ENCODE results near the gene LLPH.

The LLPH gene

DNA sequence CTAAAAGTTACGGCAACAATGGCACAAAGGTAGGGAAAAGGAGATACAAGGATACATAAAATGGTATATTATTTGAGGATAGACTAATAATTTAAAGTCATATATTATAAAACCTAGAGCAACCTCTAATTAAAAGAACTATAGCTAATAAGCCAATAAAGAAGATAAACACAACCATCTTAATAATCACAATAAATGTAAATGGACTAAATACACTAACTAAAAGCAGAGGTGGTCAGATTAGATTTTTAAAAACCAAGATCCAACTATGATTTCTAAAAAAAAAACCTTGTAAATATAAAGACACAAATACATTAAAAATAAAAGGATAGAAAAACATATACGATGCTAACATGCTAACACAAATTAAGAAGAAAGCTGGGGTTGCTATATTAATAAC, 10.7 kb upstream of the LLPH start:
- DNase-seq: no peak

DNA sequence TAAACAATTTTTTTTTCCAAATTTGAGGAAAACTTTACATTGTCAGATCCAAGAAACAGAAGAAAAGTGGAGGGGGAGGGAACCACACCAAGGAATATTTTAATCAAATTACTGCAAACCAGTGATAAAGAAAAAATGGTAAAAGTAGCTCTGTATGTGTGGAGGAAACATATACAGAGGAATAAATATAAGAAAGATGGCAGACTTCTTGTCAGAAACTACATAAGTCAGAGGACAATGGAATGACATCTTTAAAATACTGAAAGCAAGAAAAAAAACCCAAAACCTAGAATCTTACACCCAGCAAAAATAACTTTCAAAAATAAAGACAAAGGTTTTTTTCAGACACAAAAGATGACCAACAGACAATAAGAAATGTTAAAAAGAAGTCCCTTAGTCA, 10.2 kb upstream of the LLPH start:
- DNase-seq: no peak

DNA sequence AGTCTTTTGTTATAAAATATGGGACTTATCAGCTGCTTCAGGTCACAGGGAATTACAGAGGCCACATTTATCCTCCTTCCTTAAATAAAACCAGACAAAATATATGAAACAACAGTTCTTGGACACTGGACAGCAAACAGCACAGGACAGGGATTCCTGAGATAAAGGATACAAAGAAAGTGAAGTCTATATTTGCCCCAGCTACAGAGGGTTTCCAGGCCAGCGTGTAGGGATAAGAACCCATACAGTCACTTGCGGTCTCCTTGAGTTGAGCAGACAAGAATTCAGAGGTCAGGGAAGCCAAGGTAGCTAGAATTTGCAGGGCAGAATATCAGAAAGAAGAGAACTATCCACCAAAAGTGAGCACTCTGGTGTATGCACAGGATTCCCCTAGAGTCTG, 8.8 kb upstream of the LLPH start:
- no peak for DNase-seq

DNA sequence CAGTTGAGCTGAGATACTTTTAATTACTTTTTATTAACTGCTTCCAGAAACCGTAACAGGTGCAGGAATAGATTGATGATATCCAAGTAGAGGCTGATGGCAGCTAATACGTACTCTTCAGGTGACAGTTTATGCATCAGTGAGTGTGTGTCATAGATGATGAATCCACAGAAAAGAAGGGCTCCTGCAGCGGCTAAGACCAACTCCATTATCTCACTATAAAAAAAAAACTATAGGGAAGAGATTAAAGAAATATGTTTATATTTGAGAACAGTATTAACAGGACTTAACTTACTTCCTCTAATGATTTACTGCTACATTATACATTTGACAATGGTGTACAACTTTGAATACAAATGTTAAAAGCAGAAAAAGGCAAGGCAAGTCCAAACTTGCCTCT, 7.4 kb upstream of the LLPH start:
- DNase-seq: no peak

DNA sequence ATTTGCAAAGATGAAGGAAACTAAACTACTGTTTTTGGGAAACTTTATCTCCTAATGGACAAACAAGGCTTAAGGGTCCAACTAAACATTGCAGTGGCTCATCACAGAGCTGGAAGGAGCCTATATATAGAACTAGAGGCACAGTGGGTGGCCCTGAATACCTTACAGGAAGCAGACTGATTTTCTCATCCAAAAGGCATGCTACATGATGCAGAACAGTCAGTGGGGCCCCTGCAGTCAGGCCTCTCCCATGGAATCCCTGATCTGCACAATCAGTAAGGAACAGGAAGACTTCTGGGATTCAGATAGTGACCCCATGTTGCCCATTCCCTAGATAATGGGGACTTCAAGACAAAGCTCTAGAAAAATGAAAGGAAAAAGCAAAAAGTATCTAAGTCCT, 1.9 kb upstream of the LLPH start:
- no peak for DNase-seq

DNA sequence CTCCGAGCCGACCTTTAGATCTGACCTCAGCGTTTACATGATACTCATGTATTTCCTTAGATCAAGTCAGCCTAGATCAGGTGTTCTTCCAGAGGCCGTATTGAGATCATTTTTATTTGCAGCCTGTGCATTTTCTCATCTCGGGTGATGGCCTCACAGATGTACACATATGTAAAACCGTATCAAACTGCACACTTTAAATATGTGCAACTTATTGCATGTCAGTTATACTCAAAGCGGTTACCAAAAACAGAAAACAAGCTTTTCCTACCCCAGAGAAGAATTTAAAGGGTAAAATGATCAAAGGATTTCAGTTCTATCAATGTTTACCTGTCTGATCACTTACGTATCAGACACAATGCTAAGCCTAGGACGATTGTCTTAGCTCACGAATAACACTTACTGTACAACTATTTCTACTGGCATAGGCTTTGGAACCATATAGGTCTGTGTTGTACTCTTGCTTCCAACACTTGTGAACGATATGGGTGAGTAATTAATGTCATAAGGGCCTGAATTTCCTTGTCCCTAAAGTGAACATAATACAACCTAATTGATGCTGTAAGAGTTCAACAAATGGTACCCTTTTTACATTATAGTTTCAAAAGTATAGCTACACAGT, 628 bp upstream of the LLPH start:
- DNase-seq: no peak

DNA sequence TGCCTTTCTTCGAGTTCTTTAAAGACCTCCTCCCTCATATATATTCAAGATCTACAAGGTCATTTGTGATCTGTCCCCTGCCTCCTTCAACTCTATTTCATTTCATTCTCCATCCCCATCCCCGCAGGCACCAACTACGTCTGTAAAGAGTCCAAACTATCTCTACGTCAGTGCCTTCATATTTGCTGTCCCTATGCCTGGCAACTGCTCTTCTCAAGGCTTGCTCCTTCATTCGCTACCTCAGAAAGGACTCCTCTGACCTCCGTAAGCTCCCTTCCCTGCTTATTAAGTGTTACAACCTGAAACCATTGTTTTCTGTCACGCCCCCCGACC, 650 bp downstream of the LLPH start:
- no peak for DNase-seq

DNA sequence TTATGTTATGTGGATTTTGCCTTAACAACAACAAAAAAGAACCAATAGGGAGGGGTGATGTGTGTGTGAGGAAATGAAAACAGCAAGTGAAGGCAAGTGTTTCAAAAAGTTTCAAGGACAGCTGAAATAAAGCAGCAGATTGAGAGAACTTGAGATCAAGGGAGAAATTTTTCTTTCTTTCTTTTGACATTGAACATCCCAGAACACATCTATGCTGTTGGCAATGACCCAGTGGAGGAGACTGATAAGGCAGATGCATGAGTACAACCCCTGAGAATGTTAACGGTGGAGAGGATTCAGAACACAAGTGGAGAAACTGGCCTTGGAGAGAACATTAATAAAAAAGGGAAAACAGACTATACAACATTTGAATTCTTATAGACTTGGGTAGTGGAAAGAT, 2.9 kb downstream of the LLPH start:
- DNase-seq: no peak

DNA sequence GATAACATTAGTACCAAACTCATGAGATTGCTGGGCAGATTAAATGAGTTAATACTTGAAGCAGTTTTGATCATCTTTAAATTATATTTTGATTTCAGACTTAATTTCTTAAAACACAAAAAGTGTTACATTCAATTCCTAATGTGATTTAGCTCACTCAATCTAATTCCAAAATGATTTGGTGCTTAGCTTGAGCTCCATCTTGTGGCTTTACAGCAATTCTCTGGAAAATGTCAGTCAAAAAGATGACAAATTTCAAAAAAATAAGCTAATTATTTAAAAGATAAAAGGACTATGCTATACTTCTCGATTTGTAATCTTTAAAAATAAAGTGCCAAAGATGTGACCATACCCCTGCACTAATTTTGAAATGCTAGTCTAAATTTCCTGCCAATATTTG, 10.1 kb downstream of the LLPH start:
- DNase-seq: no peak

DNA sequence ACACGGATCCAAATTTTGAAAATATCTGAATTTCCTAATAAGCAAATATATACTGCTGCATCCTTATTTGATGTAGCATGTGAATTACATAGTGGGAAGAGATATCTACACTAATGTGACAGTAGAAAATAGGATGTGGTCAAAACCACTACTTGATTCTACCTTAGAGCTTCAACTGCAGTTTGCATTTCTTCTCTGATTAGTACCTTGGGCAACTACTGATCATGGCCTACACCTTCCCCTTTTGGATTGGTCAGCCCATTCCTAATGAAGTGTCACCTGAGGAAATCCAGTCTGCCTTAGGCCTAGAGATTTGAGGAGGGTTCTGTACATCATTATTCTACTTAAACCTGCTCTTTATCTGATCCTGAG, 10.7 kb downstream of the LLPH start:
- no peak for DNase-seq

DNA sequence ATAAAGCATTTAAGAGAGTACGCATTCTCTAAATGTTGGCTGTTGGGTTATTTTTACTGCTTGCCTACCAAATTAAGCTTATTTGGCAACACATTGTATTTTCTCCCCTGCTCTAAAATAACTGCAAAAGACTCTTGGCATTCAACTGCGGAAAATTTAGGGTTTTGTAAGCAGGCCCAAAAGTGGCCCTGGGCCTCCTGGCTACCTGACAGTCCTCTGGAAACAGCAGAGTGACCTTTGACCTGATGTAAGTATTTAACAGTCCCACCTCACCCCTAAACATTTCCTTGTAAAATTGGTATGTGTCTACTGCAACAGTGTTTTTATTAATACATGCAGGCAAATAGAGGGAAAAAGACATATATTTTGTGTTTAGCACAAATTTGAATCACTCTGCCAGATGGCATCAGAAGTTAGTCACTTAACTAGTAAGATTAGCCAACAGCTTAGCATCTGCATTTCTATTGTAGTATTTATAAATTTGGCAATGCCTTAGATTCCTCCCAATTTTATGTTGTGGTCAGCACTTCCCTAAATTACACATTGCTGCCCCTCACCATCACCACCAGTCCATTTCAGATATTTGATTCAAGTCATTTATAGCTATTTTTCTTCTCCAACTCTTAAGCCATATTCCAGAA, 11.2 kb downstream of the LLPH start:
- DNase-seq: no peak

DNA sequence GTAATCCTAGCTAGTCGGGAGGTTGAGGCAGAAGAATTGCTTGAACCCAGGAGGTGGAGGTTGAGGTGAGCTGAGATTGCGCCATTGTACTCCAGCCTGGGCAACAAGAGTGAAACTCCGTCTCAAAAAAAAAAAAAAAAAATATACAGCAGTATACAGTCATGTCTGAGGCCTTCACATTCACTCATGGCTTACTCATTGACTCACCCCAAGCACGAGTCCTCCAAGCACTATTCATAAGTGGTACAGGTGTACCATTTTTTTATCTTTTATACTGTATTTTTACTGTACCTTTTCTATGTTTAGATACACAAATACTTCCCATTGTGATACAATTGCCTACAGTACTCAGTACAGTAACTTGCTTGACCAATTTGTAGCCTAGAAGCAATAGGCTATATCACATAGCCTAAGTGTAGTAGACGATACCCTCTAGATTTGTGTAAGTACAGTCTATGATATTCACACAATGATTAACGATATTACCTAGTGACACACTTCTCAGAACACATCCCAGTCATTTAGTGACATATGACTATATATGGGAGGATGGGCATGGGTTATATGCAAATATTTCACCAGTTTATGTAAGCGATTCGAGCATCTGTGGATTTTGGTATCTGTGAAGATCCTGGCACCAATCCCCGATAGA, 12.2 kb downstream of the LLPH start:
- DNase-seq: no peak

DNA sequence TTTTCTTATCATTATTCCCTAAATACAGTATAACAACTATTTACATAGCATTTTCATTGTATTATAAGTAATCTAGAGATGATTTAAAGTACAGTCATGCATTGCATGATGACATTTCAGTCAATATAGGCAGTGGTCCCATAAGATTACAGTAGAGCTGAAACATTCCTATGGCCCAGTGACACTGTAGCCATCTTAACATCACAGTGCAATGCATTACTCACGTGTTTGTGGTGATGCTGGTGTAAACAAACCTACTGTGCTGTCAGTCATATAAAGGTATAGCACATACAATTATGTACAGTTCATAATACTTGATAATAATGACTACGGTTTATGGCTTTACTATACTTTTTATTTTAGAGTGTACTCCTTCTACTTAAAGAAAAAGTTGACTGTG, 13.3 kb downstream of the LLPH start:
- DNase-seq: no peak

DNA sequence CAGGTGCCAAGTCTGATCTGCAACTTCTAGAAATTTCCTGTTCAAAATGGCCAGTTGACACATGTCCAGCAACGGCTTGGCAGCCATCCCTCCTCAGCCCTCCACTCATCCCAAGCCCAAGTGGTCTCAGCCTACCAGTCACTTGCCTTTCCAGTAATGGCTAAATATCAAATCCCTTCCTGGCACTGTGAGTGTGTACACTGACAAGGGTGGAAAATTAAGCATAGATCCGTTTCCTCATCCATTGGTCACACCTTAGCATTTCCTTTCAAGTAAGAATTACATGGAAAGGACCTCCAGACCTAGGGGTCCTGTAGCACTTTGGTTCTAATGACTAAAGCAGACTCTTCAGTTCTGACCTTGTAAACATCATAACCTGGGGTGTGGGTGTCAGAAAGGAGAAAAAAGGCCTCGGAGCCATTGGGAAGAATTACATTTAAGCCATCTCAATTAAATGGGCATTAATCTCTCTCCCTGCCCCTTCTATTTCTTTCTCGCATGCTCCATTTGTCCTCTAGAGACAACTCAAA, 15.4 kb downstream of the LLPH start:
- no peak for DNase-seq

DNA sequence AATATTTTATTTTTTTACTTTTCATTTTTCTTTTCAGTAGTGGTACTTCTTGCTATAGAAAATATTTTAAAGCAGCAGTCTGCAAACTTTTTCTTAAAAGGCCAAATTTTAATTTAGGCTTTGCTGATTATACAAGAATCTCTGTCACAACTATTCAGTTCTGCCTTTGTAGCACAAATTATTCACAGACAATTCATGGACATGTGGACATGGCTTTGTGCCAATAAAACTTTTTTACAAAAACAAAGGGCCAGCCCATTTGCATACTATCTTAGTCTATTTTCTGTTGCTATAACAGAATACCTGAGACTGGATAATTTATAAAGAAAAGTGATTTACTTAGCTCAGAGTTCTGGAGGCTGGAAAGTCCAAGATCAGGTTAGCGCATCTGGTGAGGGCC, 17.1 kb downstream of the LLPH start:
- DNase-seq: no peak

DNA sequence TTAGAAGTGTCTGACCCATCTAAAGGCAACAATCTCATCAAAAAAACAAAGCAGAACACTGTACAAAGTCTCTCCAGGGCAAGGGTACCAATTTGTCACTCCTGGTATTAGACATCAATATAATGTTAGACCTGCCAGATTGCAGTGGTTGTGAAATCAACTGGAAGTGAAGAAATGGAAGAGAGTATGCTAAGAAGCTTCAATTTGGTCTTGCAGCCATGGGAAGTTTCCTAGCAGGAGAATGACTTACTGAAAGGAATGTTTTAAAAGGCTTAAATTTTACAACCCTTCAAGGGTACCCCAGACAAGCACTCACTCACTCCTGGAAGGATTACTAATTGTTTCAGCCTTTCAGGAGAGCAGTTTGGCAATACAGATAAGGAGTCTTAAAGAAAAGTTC, 18.9 kb downstream of the LLPH start:
- DNase-seq: no peak

DNA sequence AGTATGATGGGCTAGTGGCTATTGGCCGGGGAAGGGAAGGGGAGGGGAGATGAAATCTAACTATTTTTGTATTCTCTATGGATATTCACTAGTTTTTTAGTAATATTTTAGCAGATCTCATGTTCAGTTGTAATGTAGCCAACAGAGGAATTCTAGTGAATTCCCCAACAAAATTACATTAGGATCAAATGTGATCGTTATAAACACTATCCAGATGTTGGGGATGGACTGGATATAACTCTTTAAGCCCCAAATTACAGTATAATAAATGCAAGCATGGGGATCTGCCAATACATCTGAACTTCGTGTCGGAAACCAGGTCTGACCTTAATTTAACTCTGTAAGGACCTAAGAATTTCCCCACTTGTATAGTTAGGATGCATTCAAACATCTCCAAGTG, 21.5 kb downstream of the LLPH start:
- DNase-seq: no peak

DNA sequence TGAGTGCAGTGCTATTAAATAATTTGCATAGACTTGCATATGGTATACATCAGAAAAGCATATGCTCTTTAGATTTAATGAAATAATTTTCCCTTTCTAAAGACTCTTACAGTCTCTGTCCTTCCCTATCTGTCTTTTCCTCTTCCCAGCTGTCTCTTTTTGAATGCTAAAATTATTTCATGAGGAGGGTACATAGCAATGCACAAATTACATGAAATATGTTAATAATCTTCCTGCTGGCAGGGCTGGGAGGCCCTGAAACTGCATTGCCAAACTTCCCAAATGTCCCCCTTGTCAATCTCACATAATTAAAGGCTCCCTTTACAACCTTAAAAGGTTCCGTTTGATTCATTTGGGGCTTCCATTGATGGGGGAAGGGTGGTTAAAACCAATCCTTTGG, 22.2 kb downstream of the LLPH start:
- no peak for DNase-seq

DNA sequence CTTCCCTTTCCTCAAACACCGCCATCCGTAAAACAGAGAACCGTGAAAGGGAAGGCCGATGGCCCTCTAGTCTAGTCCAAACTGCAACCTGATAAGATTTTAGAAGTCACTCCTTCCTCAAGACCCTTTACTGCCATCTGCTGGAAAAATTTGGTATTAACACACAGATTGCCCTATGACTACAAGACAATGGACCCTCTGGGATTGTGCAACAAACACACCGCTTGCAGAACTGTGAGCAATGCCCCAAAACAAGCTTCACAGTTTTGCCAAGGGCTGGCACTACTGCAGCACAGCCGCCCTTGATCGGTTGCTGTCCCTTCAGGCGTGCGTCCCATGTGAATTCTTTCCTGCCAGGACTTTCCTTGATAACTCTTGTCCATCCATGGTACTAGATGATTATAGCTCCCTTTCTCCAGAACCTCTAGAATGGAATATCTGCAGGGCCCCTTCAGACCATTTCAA, 23.1 kb downstream of the LLPH start:
- DNase-seq: peak; percentile 69

DNA sequence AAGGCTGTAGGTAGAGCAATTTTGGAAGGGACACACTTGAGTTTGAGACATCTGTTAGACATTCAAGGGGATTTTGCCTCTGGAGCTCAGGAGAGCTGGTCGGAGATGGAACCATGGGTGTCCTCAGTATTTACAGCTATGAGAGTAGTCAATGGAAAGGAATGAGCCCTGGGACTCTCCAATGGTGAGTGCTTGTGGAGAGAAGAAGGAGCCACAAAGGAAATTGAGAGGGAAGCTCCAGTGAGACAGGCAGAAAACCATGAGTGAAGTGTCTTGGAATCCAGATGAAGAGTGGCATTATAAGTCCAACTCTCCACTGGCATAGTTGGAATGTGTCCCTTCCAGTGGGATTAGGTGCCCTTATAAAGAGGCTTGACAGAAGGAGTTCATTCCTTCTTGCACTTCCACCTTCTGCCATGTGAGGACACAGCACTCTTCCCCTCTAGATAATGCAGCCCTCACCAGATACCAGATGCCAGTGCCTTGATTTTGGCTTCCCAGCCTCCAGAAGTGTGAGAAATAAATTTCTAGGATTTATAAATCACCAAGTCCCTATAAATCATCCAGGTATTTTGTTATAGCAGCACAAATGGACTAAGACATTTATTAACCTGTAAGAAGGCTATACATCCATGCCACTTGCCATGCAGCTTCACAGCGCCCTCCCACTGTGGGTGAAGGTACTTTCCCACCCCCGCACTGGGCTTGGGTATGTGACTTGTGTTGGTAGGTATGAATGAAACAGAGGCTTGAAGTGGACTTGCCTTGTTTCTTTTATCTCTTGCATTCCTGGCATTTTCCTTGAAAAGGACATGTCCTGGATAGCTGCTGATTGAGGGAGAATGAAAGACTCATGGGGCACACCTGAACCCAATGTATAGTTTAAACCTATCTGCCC, 27.3 kb downstream of the LLPH start:
- DNase-seq: no peak

DNA sequence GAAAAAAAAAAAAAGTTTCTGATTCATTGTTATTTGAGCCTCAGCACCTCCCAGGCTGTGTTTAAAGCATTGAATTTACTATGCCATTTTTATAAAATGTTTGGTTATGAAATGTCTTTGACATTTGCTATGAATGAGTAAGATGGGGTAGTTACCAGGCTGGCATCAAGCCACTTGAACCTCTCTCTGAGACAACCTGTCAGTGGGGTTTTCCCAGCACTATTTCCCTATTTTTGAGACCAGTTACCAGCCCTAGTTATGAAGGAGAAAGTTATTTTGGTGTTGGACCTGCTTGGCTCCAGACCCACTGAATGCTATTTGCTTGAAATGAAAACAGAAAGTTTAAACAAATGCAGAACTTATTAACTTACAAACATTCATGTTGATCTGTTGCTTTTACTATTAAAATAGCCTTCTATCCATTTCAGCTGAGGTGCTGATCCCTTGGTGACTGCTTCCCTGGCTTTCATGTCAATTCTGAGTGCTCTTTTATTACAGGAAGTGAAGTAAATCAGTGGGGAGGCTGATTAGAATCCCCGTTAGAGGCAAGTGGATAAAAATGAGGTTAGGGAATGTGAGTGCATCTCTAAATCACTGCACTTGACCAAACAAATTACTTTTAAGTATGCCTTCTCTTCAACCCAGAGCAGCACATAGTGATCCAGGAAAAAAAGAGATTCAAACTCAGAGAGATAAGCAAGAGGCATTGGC, 37.8 kb downstream of the LLPH start:
- no peak for DNase-seq

DNA sequence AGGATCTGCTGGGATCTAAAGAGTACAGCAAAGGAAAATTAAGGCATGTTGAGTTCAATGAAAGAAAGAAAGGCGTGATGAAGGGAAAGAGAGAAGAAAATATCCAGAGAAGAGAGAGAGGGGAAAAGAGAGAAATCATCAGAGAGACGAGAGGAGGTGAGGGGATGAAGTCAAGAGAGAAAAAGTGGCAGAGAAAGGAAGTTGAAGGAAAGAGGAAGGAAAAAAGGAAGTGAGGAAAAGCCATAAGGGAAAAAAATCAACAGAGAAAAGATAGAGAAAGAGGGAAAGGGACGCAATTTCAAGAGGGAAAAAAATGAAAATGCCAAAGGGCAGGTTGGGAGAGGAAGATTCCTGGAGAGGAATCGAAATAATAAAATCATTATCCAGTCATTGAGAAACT, 40.4 kb downstream of the LLPH start:
- no peak for DNase-seq

DNA sequence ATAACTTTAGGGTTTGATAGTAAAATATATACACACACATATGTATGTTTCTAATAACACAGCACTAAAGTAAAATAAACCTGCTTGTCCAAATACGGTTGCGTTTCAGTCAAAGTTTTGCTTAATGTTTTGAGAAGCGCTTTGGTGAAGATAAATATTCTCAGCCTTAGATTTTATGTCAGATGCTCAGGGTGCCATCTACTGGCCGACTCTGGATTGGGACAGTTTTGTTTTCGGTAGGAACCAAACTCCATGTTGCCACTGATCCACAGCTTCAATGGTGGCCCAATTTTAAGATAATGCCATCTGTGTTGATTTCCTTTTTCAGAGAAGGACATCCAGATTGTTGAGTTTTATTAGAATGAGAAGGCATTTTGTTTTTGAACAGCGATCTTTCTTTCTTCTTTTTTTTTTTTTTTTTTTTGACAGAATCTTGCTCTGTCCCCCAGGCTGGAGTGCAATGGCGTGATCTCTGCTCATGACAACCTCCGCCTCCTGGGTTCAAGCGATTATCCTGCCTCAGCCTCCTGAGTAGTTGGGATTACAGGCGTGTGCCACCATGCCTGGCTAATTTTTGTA, 43.1 kb downstream of the LLPH start:
- DNase-seq: peak; percentile 5

All from NCI-H1092 (cell line).